NCI-H2107 treated with DMSO at 0.1 percent for 48 hours (cell line): ENCODE measurements around the gene RP2.

Experiments
- DNase-seq: peaks from one replicate; lab custom pipeline; 2025; ENCODE audit not compliant: unreplicated experiment; lab: John Stamatoyannopoulos, UW

Gene RP2

DNA sequence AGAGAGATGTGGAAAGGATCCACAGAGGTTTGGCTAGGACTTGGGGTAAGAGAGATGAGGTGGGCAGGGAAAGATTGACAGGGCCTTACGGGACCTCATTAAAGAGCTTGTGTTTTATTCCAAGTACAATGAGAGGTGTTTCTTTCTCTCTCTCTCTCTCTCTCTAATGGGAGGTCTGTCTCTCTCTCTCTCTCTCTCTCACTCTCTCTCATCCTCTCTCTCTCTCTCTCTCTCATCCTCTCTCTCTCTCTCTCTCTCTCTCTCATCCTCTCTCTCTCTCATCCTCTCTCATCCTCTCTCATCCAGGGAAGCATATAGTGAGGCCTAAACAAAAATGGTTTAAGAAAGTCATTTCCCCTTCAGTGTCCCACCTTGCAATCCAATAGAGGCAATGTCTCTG is 80.8 kb downstream of the RP2 start:
- DNase-seq, result no peak

DNA sequence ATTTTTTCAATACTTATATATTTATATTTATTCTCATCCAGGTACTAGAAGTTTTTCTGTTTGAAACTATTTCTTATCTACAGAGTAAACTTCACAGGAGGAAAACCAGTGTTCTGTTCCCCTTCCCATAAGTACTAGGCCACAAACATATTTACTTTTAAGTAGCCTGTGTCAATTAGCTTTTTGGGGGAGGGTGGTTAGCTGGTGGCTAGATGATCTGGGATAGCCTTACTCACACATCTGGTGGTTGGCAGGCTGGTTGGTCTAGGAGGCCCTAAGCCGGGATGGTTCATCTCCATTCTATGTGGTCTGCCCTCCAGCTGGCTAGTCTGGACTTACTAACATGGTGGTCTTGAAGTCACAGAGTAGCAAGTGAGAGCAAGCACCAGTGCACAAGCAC is 81.6 kb downstream of the RP2 start:
- no peak for DNase-seq

DNA sequence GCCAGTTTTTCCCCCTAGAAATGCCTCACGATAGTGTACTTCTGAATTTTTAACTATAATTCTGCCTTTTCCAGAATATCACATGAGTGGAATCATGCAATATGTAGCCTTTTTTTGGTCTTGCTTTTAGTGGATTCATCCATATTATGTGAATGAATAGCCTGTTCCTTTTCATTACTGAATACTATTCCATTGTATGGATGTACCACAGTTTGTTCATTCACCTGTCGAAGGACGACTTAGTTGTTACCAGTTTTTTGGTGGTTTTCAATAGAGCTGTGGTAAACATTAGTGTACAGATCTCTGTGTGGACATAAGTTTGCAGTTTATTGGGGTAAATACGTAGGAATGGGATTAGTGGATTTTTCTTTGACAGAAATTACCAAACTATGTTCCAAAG is 83.4 kb downstream of the RP2 start:
- no peak for DNase-seq

DNA sequence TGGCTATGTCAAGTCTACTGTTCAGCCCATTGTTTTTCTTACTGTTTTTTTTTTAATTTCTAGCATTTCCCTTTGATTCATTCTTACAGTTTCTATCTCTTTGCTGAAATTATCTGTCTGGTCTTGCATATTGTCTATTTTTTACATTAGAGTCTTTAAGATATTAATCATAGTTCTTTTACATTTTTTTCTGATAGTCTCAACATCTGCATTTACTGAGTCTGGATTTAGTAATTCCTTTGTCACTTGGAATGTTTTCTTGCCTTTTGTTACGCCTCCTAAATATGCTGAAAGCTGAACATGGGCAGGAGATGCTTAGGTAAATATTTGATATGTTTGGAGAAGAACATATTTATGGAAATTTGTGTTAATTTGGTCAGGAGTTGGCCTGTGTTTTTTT is 85.8 kb downstream of the RP2 start:
- DNase-seq, result no peak

DNA sequence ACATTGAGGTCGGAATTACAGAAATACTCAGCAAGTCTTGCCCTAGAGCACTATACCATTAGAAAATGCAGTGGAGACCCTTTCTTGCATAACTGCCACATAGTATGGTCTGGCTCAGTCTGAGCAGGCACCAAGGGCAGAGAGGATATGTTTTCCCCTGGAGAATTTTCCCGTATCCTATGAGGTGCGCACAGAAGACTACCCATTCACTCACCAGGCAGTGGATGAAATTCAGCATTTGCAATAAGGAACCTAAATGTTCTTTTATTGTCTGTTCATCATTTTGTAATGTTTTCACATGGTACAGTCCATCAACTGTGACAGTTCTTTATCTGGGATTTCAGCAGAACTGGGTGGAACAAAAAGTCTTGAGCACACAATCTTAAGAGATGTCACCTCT is 90.9 kb downstream of the RP2 start:
- DNase-seq, result no peak

DNA sequence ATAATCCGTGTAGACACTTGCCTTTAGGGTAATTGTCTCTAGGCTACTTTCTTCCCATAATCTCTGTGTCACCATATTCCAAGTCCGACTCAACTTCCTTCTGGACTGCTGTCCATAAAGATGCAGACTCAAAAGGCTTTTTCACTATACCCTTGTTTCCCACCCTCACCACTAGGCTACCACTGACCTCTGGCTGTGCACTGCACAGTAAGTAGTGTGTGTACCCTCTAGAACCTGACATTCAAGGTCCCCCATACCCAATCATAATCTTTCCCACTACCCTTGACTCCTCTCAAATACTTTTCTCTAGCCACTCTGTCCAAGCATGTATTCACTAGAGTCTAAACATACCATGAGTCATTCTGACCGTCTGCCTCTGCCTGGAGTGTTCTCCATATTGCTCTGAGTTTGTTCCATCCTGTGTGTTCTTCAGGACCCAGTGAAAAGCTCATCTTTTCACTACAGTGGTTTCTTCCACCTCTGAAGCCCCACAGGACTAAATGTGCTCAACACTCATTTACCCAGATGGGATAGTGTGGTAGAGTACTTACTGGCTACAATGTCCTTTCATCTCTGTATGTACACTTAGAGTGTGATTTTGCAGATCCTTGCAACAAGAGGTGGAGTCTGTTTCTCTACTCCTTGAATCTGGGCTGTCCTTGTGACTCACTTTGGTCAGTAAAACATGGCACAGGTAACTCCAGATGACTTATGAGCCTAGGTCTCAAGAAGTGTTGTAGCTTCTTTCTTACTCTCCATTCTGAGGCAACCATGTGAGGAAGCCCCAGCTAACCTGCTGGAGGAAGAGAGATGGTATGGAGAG is 92.8 kb downstream of the RP2 start:
- DNase-seq, result no peak
